Fibroblast of skin of right quadriceps (primary cell): Measurements from ENCODE around the gene FAM13B.
"Not testable (repeated sequence)": the region's sequence is repeated elsewhere in the genome, so short reads cannot be mapped to it uniquely, and the experiment has no call there.

ENCODE experiments used
- DNase-seq: peaks from one replicate; pipeline ENCODE4 v3.0.0-alpha.2; 2013

Gene FAM13B

GRCh38 chr5:138032572-138033385 lies at the start of gene FAM13B:
Gene FAM13B, minus strand, starts transcription at chr5:138033079. Its CDS starts 13,968 bp downstream, at chr5:138019111.
- peak; percentile 72 for DNase-seq

GRCh38 chr5:138082033-138082432 lies 49.2 kb upstream of the FAM13B start:
- DNase-seq, result no peak

GRCh38 chr5:138078006-138078643 lies 45.2 kb upstream of the FAM13B start:
- DNase-seq, result no peak

DNA sequence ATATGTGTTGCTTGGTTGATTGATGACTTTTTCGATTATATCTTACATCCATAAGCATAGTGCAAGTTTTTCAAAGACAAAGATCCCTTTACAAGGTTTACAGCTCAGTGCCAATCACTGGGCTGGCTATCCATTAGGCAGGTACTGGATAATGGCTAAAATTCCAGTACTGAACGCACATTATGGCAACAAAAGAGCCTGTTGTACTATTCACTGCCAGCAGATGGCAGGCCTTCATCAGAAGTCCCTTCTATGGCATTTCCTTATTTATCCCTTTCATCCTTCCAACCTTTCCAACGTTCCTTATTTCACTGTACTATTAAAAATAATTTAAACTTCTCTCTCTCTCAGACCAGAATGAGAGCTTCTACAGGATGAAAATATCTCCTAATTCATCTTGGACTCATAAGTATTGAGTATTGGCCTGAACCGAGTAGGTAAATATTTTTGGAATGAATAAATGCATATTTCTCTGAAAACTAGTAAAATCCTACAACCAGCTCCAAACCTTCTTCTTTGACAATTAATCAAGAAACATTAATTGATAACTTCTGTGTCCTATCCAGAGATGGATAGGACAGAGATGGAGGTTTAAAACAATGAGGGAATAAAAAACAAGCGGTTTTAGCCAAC lies 44.3 kb upstream of the FAM13B start:
- DNase-seq, result peak; percentile 56

- DNase-seq, result not testable (repeated sequence)
These were observed 37.1 kb upstream of the FAM13B start for GRCh38 chr5:138070026-138070425.

DNA sequence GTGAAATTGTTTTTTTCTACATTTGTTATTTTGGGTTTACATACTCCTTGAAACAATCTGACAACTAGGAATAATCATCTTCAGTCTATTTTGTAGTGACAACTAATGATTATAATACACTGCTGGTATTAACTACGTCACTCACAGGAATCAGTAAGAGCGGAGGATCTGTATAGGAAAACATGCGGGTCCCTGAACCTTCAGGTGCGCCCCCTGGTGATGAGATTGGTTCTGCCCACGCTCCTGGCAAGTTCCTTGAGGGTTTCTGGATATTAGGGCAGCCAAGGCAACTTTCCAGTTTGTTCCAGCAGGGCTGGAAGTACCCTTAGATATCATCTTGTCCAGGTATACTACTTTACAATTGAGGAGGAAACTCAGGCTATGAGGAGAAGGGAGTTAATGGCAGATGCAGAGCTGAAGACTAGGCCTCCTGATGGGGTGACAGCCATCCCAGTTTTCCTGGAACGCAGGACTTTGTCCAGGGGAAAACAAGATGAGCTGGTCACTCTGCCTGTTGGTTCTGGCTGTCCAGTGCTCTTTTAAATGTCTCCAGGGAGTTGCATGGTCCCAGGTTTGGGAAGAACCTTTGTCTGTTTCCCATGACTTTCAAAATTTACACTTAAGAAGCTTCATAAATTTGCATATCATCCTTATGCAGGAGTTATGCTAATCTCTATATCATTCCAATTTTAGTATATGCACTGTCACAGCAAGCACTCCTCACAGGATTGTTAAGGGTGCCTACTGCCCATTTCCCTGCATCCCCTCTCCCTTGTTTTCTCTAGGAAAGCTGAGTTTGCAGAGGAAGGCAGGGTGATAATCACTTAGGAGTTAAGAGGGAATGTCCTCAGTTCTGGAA lies 36.1 kb upstream of the FAM13B start:
- DNase-seq, result peak; percentile 63

DNA sequence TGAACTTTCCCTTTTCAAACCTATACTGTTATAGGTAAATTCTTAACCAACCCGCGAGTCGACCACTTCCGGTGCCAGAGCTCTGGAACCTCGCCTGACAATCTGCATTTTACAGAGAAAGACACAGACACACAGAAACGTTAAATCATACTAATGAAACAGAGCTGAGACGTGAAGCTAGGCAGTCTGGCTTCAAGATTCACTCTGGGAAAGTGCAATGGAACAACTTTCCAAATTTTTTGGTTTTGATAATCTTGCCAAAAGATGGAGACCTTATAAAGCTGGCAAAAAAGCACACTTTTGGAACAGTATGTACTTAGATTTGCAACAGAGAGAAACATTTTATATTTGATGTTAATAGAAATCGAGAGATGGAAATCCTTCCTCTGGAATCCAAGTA lies 35.1 kb upstream of the FAM13B start:
- DNase-seq, result no peak

GRCh38 chr5:138065102-138065501 lies 32.2 kb upstream of the FAM13B start:
- DNase-seq, result no peak

- DNase-seq, result no peak
These were observed 31.6 kb upstream of the FAM13B start for GRCh38 chr5:138064526-138064925.

- no peak for DNase-seq
These were observed 22.1 kb upstream of the FAM13B start for GRCh38 chr5:138054847-138055558.

GRCh38 chr5:138054206-138054605 lies 21.3 kb upstream of the FAM13B start:
- DNase-seq, result no peak

DNA sequence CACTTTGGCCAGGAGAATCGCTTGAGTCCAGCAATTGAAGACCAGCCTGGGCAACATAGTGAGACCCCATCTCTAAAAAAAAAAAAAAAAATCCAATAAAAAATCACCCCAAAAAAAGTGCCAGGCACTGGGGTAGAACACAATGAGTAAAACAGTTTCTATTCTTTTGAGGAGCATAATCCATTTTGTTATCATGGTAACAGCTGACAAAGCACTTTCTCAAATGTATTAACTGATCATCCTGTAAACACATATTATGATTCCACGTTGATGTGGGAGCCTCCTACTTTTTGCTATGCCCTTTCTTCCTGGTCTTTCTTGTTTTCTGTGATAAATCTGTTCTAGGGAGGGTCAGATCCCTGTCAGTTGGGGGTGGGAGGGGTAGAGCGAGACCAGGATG lies 20.7 kb upstream of the FAM13B start:
- DNase-seq, result no peak

- DNase-seq, result not testable (repeated sequence)
These were observed 19.8 kb upstream of the FAM13B start for GRCh38 chr5:138052718-138053117.

GRCh38 chr5:138051441-138052296 lies 18.8 kb upstream of the FAM13B start:
- DNase-seq, result no peak

DNA sequence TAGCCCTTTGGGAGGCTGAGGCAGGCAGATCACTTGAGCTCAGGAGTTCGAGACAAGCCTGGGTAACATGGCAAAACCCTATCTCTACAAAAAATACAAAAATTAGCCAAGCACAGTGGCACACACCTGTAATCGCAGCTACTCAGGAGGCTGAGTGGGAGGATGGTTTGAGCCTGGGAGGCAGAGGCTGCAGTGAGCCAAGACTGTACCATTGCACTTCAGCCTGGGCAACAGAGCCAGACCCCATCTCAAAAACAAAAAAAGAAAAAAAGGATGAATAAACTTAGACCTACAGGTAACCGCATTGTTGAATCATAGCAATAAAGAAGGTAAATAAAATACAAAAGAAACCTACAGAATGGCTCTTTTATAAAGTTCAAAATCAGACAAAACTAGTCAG lies 12.4 kb upstream of the FAM13B start:
- DNase-seq, result not testable (repeated sequence)

- DNase-seq, result no peak
These were observed 5.9 kb upstream of the FAM13B start for GRCh38 chr5:138038826-138039225.

- no peak for DNase-seq
These were observed 5.2 kb upstream of the FAM13B start for GRCh38 chr5:138037907-138038633.

- no peak for DNase-seq
These were observed 4.4 kb upstream of the FAM13B start for GRCh38 chr5:138037271-138037670.

GRCh38 chr5:138035605-138036537 lies 3.0 kb upstream of the FAM13B start:
- peak; percentile 85 for DNase-seq
